Fibroblast of upper back skin (primary cell): ENCODE measurements around the gene BPIFB2.

Experiments used
- DNase-seq: peaks from one replicate; pipeline ENCODE4 v3.0.0-alpha.2; 2013

BPIFB2 gene

GRCh38 chr20:33008336-33009213, 1.1 kb downstream of the BPIFB2 start:
- DNase-seq, result no peak

GRCh38 chr20:33009214-33010132, 2.0 kb downstream of the BPIFB2 start:
- no peak for DNase-seq

GRCh38 chr20:33010133-33010504, 2.6 kb downstream of the BPIFB2 start:
- no peak for DNase-seq

- DNase-seq, result no peak
Observed at GRCh38 chr20:33010674-33011449, 3.4 kb downstream of the BPIFB2 start.

GRCh38 chr20:33012327-33013189, 5.1 kb downstream of the BPIFB2 start:
- DNase-seq, result no peak

GRCh38 chr20:33013701-33014326, 6.3 kb downstream of the BPIFB2 start:
- no peak for DNase-seq

- DNase-seq, result no peak
Observed at GRCh38 chr20:33014336-33015113, 7.0 kb downstream of the BPIFB2 start.

- no peak for DNase-seq
Observed at GRCh38 chr20:33015114-33015484, 7.6 kb downstream of the BPIFB2 start.

- DNase-seq, result no peak
Observed at GRCh38 chr20:33015700-33016580, 8.4 kb downstream of the BPIFB2 start.

- DNase-seq, result no peak
Observed at GRCh38 chr20:33016581-33017109, 9.1 kb downstream of the BPIFB2 start.

- no peak for DNase-seq
Observed at GRCh38 chr20:33017542-33017941, 10.0 kb downstream of the BPIFB2 start.

- no peak for DNase-seq
Observed at GRCh38 chr20:33018169-33018931, 10.8 kb downstream of the BPIFB2 start.

- DNase-seq, result no peak
Observed at GRCh38 chr20:33019465-33020277, 12.2 kb downstream of the BPIFB2 start.

- no peak for DNase-seq
Observed at GRCh38 chr20:33020278-33021161, 13.0 kb downstream of the BPIFB2 start.

- DNase-seq, result no peak
Observed at GRCh38 chr20:33021879-33022278, 14.4 kb downstream of the BPIFB2 start.

GRCh38 chr20:33022289-33022688, 14.8 kb downstream of the BPIFB2 start:
- no peak for DNase-seq
